T-helper 22 cell (primary cell): ENCODE results near the gene REG4.
"Not testable (repeated sequence)": the region's sequence is repeated elsewhere in the genome, so short reads cannot be mapped to it uniquely, and the experiment has no call there.

Source experiments
- DNase-seq: peaks from one replicate; pipeline ENCODE4 v3.0.0-alpha.2; 2020; ENCODE audit warnings: low read depth

The REG4 gene

GRCh38 chr1:119806489-119806888 is 4.8 kb downstream of the REG4 start:
- no peak for DNase-seq

GRCh38 chr1:119805746-119806145 is 5.5 kb downstream of the REG4 start:
- DNase-seq = no peak

GRCh38 chr1:119805247-119805646 is 6.0 kb downstream of the REG4 start:
- DNase-seq = no peak

GRCh38 chr1:119799599-119800177 is 11.6 kb downstream of the REG4 start:
- DNase-seq = no peak

- no peak for DNase-seq
These were observed 12.3 kb downstream of the REG4 start for GRCh38 chr1:119799003-119799402.

- DNase-seq = no peak
These were observed 13.7 kb downstream of the REG4 start for GRCh38 chr1:119797606-119798005.

GRCh38 chr1:119797162-119797561 is 14.1 kb downstream of the REG4 start:
- DNase-seq = no peak

GRCh38 chr1:119795261-119796200 is 15.7 kb downstream of the REG4 start:
- no peak for DNase-seq

- no peak for DNase-seq
These were observed 16.4 kb downstream of the REG4 start for GRCh38 chr1:119794876-119795240.

- no peak for DNase-seq
These were observed 16.9 kb downstream of the REG4 start for GRCh38 chr1:119794230-119794875.

GRCh38 chr1:119791377-119791776 is 19.9 kb downstream of the REG4 start:
- DNase-seq = no peak

GRCh38 chr1:119790451-119791198 is 20.6 kb downstream of the REG4 start:
- DNase-seq = no peak

- no peak for DNase-seq
These were observed 23.5 kb downstream of the REG4 start for GRCh38 chr1:119787776-119788175.

- not testable (repeated sequence) for DNase-seq
These were observed 24.7 kb downstream of the REG4 start for GRCh38 chr1:119786473-119787050.

- DNase-seq = not testable (repeated sequence)
These were observed 25.2 kb downstream of the REG4 start for GRCh38 chr1:119786046-119786445.

- no peak for DNase-seq
These were observed 27.0 kb downstream of the REG4 start for GRCh38 chr1:119784191-119784781.

GRCh38 chr1:119783354-119784185 is 27.7 kb downstream of the REG4 start:
- no peak for DNase-seq

GRCh38 chr1:119782631-119783325 is 28.5 kb downstream of the REG4 start:
- DNase-seq = no peak

GRCh38 chr1:119781434-119782210 is 29.6 kb downstream of the REG4 start:
- no peak for DNase-seq
